K562 (cell line): ENCODE measurements around the gene DPAGT1. TPM values are rescaled to one million over a fixed set of nuclear protein-coding genes. Genes with fewer than 3 reads are reported as not detected.

Experiments used
- ARID3B ChIP-seq: fragments of 250-450 bp; sonication (Bioruptor Pico); IDR thresholded peaks from 2 replicates; pipeline ENCODE4 v1.4.0; 2020; ENCODE audit warnings: borderline replicate concordance
- ATF4 ChIP-seq: fragments of 450-650 bp; formaldehyde crosslinking; IDR thresholded peaks from 2 replicates; pipeline ENCODE4 v1.4.0; 2022; ENCODE audit warnings: mild to moderate bottlenecking, moderate library complexity
- BHLHE40 ChIP-seq: IDR thresholded peaks from 2 replicates; pipeline ENCODE4 v1.6.1; 2011; ENCODE audit warnings: low read length, improper control_type of control experiment
- CREB1 ChIP-seq, 2 experiments: sonication (generic) in 1 of 2; formaldehyde crosslinking in 1 of 2; IDR thresholded peaks; 2 replicates each; pipeline versions ENCODE4 v1.6.1 to v1.8.0; 2012 to 2022; ENCODE audit warnings: inconsistent platforms in 1 of 2, mild to moderate bottlenecking in 1 of 2, missing genetic modification reagents in 1 of 2, moderate library complexity in 1 of 2
- E2F3 ChIP-seq: fragments of 250-450 bp; sonication (Bioruptor Pico); IDR thresholded peaks from 2 replicates; pipeline ENCODE4 v1.4.0; 2020; ENCODE audit warnings: mild to moderate bottlenecking
- GATAD2A ChIP-seq: fragments of 450-650 bp; IDR thresholded peaks from 2 replicates; pipeline ENCODE4 v1.6.1; 2017
- HNRNPLL ChIP-seq: fragments of 200-400 bp; formaldehyde crosslinking; IDR thresholded peaks from 2 replicates; pipeline ENCODE4 v1.6.1; 2017; ENCODE audit warnings: low read length, low read depth, mild to moderate bottlenecking; ENCODE audit not compliant: poor library complexity, severe bottlenecking
- KLF16 ChIP-seq: IDR thresholded peaks from 2 replicates; pipeline ENCODE4 v1.6.1; 2016; ENCODE audit warnings: antibody characterized with exemption
- MCM3 ChIP-seq: fragments of 450-650 bp; IDR thresholded peaks from 2 replicates; pipeline ENCODE4 v1.6.1; 2016
- PBX2 ChIP-seq, 2 experiments: IDR thresholded peaks in 1 of 2; conservative IDR thresholded peaks in 1 of 2; 2 replicates each; pipeline ENCODE4 v1.6.1; 2016; ENCODE audit warnings: low read depth in 2 of 2, mild to moderate bottlenecking in 1 of 2, missing compliant biosample characterization in 1 of 2, missing genetic modification characterization in 1 of 2, moderate library complexity in 1 of 2
- POLR2G ChIP-seq: fragments of 200-400 bp; formaldehyde crosslinking; IDR thresholded peaks from 2 replicates; pipeline ENCODE4 v1.6.1; 2017; ENCODE audit warnings: low read depth, mild to moderate bottlenecking, antibody characterized with exemption, low read length, moderate library complexity
- RFX1 ChIP-seq: fragments of 450-650 bp; IDR thresholded peaks from 2 replicates; pipeline ENCODE4 v1.6.1; 2016; ENCODE audit warnings: mild to moderate bottlenecking, moderate library complexity
- RNF219 ChIP-seq: fragments of 250-450 bp; sonication (Bioruptor Pico); IDR thresholded peaks from 2 replicates; pipeline ENCODE4 v1.5.0; 2022; ENCODE audit warnings: mild to moderate bottlenecking
- SMC3 ChIP-seq: conservative IDR thresholded peaks from 2 replicates; pipeline ENCODE4 v1.6.1; 2011; ENCODE audit warnings: low read depth, low read length, improper control_type of control experiment; ENCODE audit not compliant: insufficient read depth
- SREBF2 ChIP-seq: sonication (generic); formaldehyde crosslinking; IDR thresholded peaks from 2 replicates; pipeline ENCODE4 v1.4.0; 2020; ENCODE audit warnings: mild to moderate bottlenecking, missing genetic modification reagents
- TAF15 ChIP-seq: fragments of 200-400 bp; formaldehyde crosslinking; IDR thresholded peaks from 2 replicates; pipeline ENCODE4 v1.6.1; 2017; ENCODE audit warnings: mild to moderate bottlenecking, low read depth, low read length, moderate library complexity
- TAF7 ChIP-seq: fragments of 450-650 bp; IDR thresholded peaks from 2 replicates; pipeline ENCODE4 v1.6.1; 2016; ENCODE audit warnings: missing genetic modification characterization, missing compliant biosample characterization
- ZBTB2 ChIP-seq: fragments of 450-650 bp; IDR thresholded peaks from 2 replicates; pipeline ENCODE4 v1.6.1; 2016; ENCODE audit warnings: antibody characterized with exemption
- polyA plus RNA-seq, 8 experiments: library from polyadenylated mRNA; depleted of rRNA in 4 of 8; stranded (reverse) in 5 of 8; unstranded in 3 of 8; fragments of >200 nt; fragmentation: Nextera tagmentation in 2 of 8; fragmentation: Illumina TruSeq in 1 of 8; extraction: Ambion mirVana in 2 of 8; extraction: Trizol in 1 of 8; gene quantifications; 2 replicates each; pipeline versions ENCODE4 v1.2.1 to v1.2.3, GENCODE V29; 2011 to 2014; ENCODE audit warnings: inconsistent platforms in 1 of 8, missing spikeins in 1 of 8
- total RNA-seq, 7 experiments: library from RNA; depleted of rRNA in 6 of 7; stranded (reverse); fragments of >200 nt in 6 of 7; fragmentation: Illumina TruSeq in 2 of 7; extraction: Trizol in 2 of 7; gene quantifications; 2 replicates each; pipeline versions ENCODE4 v1.2.1 to v1.2.3, GENCODE V29; 2011 to 2021; ENCODE audit warnings: low replicate concordance in 1 of 7

The DPAGT1 gene
- total and polyA plus RNA-seq, 9 of the 15 experiments (the other 6 are each of a cell fraction or from before 2014, with no cell fraction given), result 29.9 to 135 (median 85.0) TPM

- TF ChIP-seq ATF4 (CRISPR knock-in tag) (no peak), TAF7 (tag) (no peak), BHLHE40 (no peak), SREBF2 (CRISPR knock-in tag) (no peak), MCM3 (no peak), GATAD2A (no peak), HNRNPLL (no peak), ZBTB2 (no peak), PBX2 (CRISPR knock-in tag; IDR thresholded peaks at IDR 0.05; ENCODE audit: low read depth) (no peak), PBX2 (tag; conservative IDR thresholded peaks at IDR 0.05; ENCODE audit: low read depth) (no peak), KLF16 (no peak), RNF219 (no peak), ARID3B (CRISPR knock-in tag) (no peak), SMC3 (0 out of 2 replicates have a peak, but pooled peaks have one; percentile 10), POLR2G (peak; percentile 88), CREB1 (IDR thresholded peaks at IDR 0.05) (no peak), CREB1 (CRISPR knock-in tag; IDR thresholded peaks at IDR 0.05) (no peak), TAF15 (peak; percentile 92; the same call in 1 of the 2 replicates), E2F3 (no peak), RFX1 (no peak)
These were observed 7.5 kb downstream of the DPAGT1 start (continued) for GRCh38 chr11:119093942-119094815.
